ENCODE results near the gene GUCY1A2. TPM values are rescaled to one million over a fixed set of nuclear protein-coding genes. Genes with fewer than 3 reads are reported as not detected.

Gene GUCY1A2
- total RNA-seq, 1 donor from 2014 or later, result not detected

GRCh38 chr11:106988151-106989077 is 29.9 kb downstream of the GUCY1A2 start:
- Mint-ChIP-seq H3K36me3 (ENCODE audit: low read depth) (no peaks in the 10 kb centered on the region), H3K4me3 (no peak overlapping the region), H3K4me1 (no peaks in the 10 kb centered on the region), H3K27ac (no peak overlapping the region), H3K9me3 (no peaks in the 10 kb centered on the region), H3K27me3 (no peaks in the 10 kb centered on the region)
- intact Hi-C loops (cut with micrococcal nuclease), result no loop called here
- no peak for DNase-seq

DNA sequence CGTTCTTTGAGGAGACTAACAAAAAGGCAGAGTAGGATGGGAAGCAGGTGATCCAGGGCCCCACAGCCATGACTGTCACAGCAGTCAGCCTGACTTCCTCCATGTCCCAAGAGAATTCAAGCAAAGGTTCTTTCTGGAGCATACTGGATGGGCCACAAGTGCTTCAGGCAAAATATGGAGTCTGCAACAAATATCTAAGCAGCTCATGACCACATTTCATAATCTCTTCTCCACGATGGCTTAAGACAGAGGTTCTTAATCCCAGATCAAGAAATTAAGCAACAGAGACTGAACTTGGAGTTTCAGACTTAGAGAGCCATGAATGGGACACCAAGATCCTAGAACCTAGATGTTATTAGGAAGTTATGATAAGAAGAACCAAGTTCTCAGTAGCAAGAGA is 31.6 kb downstream of the GUCY1A2 start:
- Mint-ChIP-seq H3K9me3 (no peaks in the 10 kb centered on the region), H3K4me3 (no peak overlapping the region), H3K27me3 (no peaks in the 10 kb centered on the region), H3K4me1 (no peaks in the 10 kb centered on the region), H3K36me3 (ENCODE audit: low read depth) (no peaks in the 10 kb centered on the region), H3K27ac (no peak overlapping the region)
- intact Hi-C loops (cut with micrococcal nuclease), result no loop called here
- DNase-seq, result no peak

DNA sequence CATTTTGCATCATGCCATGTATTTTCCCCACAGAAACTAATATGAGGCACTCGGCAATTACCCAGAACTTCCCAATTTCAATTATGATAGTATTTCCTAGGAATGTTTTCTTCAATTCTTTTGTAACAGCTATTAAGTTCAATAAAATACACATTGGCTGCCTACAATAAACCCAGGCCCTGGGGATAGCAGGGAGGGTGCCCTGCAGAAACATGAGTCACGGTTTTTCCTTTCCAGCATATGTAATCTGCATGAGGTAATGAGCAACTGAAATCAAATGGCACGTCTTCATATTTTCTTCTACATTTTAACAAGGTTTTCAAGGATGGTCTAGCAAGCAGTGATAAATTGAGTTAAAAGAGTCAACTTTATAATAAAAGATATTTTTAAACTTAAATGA is 32.0 kb downstream of the GUCY1A2 start:
- H3K4me3 Mint-ChIP-seq, result no peak overlapping the region
- intact Hi-C loops (cut with micrococcal nuclease), result no loop called here
- H3K27me3 Mint-ChIP-seq, result no peaks in the 10 kb centered on the region
- no peaks in the 10 kb centered on the region for H3K4me1 Mint-ChIP-seq
- H3K27ac Mint-ChIP-seq, result no peak overlapping the region
- no peak for DNase-seq
- no peaks in the 10 kb centered on the region for H3K36me3 Mint-ChIP-seq (ENCODE audit: low read depth)
- H3K9me3 Mint-ChIP-seq, result no peaks in the 10 kb centered on the region

- Mint-ChIP-seq H3K27me3 (no peaks in the 10 kb centered on the region), H3K4me1 (no peaks in the 10 kb centered on the region), H3K27ac (no peak overlapping the region), H3K9me3 (no peaks in the 10 kb centered on the region), H3K4me3 (no peak overlapping the region), H3K36me3 (ENCODE audit: low read depth) (no peaks in the 10 kb centered on the region)
- intact Hi-C loops (cut with micrococcal nuclease), result no loop called here
- no peak for DNase-seq
These were observed 34.3 kb downstream of the GUCY1A2 start for GRCh38 chr11:106983991-106984390.

DNA sequence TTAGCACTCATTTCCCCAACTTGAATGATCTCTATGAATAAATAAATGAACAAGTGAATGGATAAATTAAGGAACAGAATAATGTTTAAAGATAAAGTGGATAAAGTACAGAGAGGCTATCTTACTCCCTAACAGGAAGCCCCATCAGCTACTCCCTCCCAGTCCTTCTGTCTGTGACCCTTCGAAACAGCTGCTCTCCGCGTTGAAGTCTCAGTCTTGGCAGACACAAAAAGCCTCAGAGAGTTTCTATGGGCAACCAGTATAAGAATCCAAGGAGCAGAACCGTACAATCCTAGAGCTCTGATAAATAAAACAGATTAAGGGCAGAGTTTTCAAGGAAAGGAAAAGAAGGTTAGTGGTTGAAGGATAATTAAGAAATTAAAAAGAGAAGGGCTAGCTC is 35.0 kb downstream of the GUCY1A2 start:
- intact Hi-C loops (cut with micrococcal nuclease), result no loop called here
- Mint-ChIP-seq H3K4me3 (no peak overlapping the region), H3K27ac (no peak overlapping the region), H3K4me1 (no peaks in the 10 kb centered on the region), H3K9me3 (no peaks in the 10 kb centered on the region), H3K36me3 (ENCODE audit: low read depth) (no peaks in the 10 kb centered on the region), H3K27me3 (no peaks in the 10 kb centered on the region)
- no peak for DNase-seq

GRCh38 chr11:106974831-106975230 is 43.4 kb downstream of the GUCY1A2 start:
- Mint-ChIP-seq H3K4me3 (no peak overlapping the region), H3K9me3 (no peaks in the 10 kb centered on the region), H3K27me3 (no peaks in the 10 kb centered on the region), H3K36me3 (ENCODE audit: low read depth) (no peaks in the 10 kb centered on the region), H3K4me1 (no peaks in the 10 kb centered on the region), H3K27ac (no peak overlapping the region)
- DNase-seq, result no peak
- intact Hi-C loops (cut with micrococcal nuclease), result no loop called here

DNA sequence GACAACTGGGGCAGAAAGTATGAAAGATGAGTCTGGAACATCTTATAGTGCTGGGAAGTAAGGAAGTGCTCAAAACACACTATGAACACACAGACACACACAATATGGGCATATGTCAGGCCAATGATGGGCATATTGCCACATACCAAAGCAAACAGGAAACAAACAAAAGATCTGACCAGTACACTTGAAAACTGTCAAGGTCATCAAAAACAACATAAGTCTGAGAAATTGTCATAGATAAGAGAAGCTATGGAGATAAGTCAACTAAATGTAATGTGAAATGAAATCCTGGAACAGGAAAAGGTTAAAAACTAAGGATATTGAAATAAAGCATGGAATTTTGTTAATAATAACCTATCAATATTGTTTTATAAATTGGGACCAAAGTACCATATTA is 46.4 kb downstream of the GUCY1A2 start:
- H3K9me3 Mint-ChIP-seq, result no peaks in the 10 kb centered on the region
- intact Hi-C loops (cut with micrococcal nuclease), result no loop called here

DNA sequence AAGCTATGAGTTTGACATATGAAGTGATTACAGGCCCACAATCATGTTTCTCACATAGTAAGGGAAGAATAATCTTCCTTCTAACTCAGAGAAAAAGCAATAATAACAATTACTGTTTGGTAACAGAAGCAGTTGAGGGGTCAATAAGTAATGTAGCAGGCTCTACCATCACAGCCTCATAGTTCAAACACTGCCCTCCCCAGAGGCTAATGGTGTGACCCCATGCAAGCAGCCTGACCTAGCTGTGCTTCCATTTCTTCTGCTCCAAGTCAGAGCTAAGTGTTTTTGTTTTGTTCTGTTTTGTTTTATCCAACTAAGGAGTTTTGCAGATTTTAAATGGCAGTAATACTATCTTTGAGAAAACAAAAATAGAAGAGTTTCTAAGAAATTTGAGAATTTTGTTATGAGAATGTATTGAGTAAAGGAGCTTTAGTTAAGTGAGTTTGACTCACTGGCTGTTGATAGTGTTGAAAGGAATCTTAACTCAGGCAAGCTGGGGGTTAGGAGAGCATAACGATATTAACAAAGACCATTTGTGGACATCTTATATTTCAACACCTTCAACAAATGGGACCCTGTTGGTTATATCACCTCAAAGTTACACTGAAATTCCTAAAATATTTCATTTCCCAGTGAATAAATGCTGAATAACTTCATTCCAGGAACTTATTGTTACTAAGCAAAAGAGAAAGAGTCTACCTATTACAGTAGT is 48.5 kb downstream of the GUCY1A2 start:
- Mint-ChIP-seq H3K9me3 (no peaks in the 10 kb centered on the region), H3K4me1 (no peaks in the 10 kb centered on the region), H3K4me3 (no peak overlapping the region), H3K27me3 (no peaks in the 10 kb centered on the region), H3K27ac (no peak overlapping the region), H3K36me3 (ENCODE audit: low read depth) (no peaks in the 10 kb centered on the region)
- intact Hi-C loops (cut with micrococcal nuclease), result no loop called here
- no peak for DNase-seq

More for the DNA sequence above, 46.4 kb downstream of the GUCY1A2 start:
- no peak overlapping the region for H3K27ac Mint-ChIP-seq
- H3K36me3 Mint-ChIP-seq (ENCODE audit: low read depth), result no peaks in the 10 kb centered on the region
- H3K4me3 Mint-ChIP-seq, result no peak overlapping the region
- H3K4me1 Mint-ChIP-seq, result no peaks in the 10 kb centered on the region
- H3K27me3 Mint-ChIP-seq, result no peaks in the 10 kb centered on the region
- no peak for DNase-seq

DNA sequence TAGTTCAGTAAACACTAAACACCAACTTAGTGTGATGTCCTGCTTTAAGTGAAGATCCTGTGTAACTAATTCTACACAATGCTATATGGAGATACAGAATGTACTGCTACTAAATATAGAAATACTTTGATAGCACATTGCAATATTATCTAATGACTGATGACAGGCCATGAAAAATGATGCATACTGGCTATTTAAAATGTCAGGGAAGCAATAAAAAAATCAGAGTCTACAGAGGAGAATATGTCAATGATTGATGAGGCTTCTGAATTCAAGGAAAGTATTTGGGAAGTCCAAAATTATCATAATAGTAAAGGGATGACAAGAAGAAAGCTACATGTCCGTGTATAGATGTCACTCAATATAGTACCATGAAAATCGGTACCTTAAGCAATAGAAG is 55.3 kb downstream of the GUCY1A2 start:
- no peaks in the 10 kb centered on the region for H3K27me3 Mint-ChIP-seq
- intact Hi-C loops (cut with micrococcal nuclease), result no loop called here
- H3K9me3 Mint-ChIP-seq, result no peaks in the 10 kb centered on the region
- H3K4me3 Mint-ChIP-seq, result no peak overlapping the region
- DNase-seq, result no peak
- H3K4me1 Mint-ChIP-seq, result no peaks in the 10 kb centered on the region
- H3K27ac Mint-ChIP-seq, result no peak overlapping the region
- H3K36me3 Mint-ChIP-seq (ENCODE audit: low read depth), result no peaks in the 10 kb centered on the region

- Mint-ChIP-seq H3K4me1 (no peaks in the 10 kb centered on the region), H3K36me3 (ENCODE audit: low read depth) (no peaks in the 10 kb centered on the region), H3K9me3 (peaks cover under 1% of the 10 kb centered on the region), H3K4me3 (no peak overlapping the region), H3K27me3 (no peaks in the 10 kb centered on the region), H3K27ac (no peak overlapping the region)
- intact Hi-C loops (cut with micrococcal nuclease), result no loop called here
- no peak for DNase-seq
These were observed 56.8 kb downstream of the GUCY1A2 start for GRCh38 chr11:106961518-106961917.

GRCh38 chr11:106961048-106961447 is 57.2 kb downstream of the GUCY1A2 start:
- no peaks in the 10 kb centered on the region for H3K4me1 Mint-ChIP-seq
- H3K27me3 Mint-ChIP-seq, result no peaks in the 10 kb centered on the region
- H3K27ac Mint-ChIP-seq, result no peak overlapping the region
- no peak overlapping the region for H3K4me3 Mint-ChIP-seq
- intact Hi-C loops (cut with micrococcal nuclease), result no loop called here
- DNase-seq, result no peak
- H3K9me3 Mint-ChIP-seq, result peaks cover 4% of the 10 kb centered on the region
- no peaks in the 10 kb centered on the region for H3K36me3 Mint-ChIP-seq (ENCODE audit: low read depth)

GRCh38 chr11:106959800-106960199 is 58.5 kb downstream of the GUCY1A2 start:
- H3K36me3 Mint-ChIP-seq (ENCODE audit: low read depth), result no peaks in the 10 kb centered on the region
- H3K4me1 Mint-ChIP-seq, result no peaks in the 10 kb centered on the region
- intact Hi-C loops (cut with micrococcal nuclease), result no loop called here
- peaks cover 4% of the 10 kb centered on the region for H3K9me3 Mint-ChIP-seq
- H3K27me3 Mint-ChIP-seq, result no peaks in the 10 kb centered on the region
- H3K27ac Mint-ChIP-seq, result no peak overlapping the region
- H3K4me3 Mint-ChIP-seq, result no peak overlapping the region
- DNase-seq, result no peak

DNA sequence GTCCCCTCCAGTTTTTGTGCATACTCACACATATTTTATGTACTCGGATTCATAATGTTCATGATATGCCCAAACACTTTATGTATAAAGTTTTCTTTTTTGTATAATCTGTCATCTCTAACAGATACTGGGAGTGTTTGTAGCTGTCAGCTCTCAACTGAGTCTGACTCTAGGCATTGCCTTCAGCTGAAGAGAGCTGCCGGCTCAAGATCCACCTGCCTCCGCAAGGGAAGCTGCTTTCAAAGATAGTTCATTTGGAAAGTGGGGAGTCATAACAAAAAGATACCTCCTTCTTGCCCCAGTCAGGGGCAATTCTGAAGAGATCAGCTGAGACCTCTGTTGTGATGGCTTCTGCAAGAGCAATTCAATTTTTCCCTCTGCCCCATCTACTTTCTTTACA is 58.9 kb downstream of the GUCY1A2 start:
- Mint-ChIP-seq H3K36me3 (ENCODE audit: low read depth) (no peaks in the 10 kb centered on the region), H3K4me3 (no peak overlapping the region), H3K9me3 (peaks cover 4% of the 10 kb centered on the region), H3K27ac (no peak overlapping the region), H3K27me3 (no peaks in the 10 kb centered on the region), H3K4me1 (no peaks in the 10 kb centered on the region)
- intact Hi-C loops (cut with micrococcal nuclease), result no loop called here
- DNase-seq, result no peak

- H3K27me3 Mint-ChIP-seq, result no peaks in the 10 kb centered on the region
- no peak overlapping the region for H3K27ac Mint-ChIP-seq
- H3K36me3 Mint-ChIP-seq (ENCODE audit: low read depth), result no peaks in the 10 kb centered on the region
- H3K4me3 Mint-ChIP-seq, result no peak overlapping the region
- intact Hi-C loops (cut with micrococcal nuclease), result no loop called here
- no peaks in the 10 kb centered on the region for H3K4me1 Mint-ChIP-seq
- DNase-seq, result no peak
- H3K9me3 Mint-ChIP-seq, result peaks cover 8% of the 10 kb centered on the region
These were observed 59.6 kb downstream of the GUCY1A2 start for GRCh38 chr11:106958517-106959248.

Data from activated CD4-positive, alpha-beta T cell treated with anti-CD3 and anti-CD28 coated beads, Interleukin-2, amount 10 ng/mL, durations not matched to agents 24 days and 14 days (primary cell).